ENCODE data around the gene SAMD14.

Gene SAMD14

DNA sequence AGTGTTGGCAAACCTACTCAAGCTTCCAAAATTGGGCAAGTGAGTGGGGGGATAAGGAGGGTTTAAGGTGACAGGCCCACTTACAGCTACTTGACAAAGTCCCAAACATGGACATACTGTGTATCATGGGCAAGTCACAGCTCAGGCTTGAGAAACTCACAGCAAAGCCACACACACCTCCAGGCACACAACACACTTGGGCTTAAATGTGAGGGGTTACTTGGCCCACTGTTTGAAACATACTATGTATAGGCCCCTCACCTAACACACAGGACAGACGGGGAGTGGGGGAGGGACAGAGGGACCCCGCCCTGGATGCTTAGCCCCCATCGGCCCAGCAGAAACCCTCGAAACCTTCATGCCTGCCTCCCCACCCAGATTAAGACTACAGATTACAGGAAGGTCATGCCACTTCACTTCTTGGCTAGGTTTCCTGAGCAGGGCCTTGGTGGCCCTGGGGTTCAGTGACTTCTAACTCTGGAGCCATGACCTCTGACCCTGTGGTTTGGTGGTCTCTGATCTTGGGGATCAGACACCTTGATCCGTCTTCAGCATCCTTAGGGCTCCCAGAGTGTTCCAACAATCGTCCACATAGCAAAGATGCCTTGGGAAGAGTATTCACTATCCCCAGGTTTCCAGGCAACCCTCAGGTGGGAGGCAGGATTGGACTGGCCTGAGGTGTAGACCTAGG lies 2.3 kb upstream of the SAMD14 start:
- no peak for DNase-seq

DNA sequence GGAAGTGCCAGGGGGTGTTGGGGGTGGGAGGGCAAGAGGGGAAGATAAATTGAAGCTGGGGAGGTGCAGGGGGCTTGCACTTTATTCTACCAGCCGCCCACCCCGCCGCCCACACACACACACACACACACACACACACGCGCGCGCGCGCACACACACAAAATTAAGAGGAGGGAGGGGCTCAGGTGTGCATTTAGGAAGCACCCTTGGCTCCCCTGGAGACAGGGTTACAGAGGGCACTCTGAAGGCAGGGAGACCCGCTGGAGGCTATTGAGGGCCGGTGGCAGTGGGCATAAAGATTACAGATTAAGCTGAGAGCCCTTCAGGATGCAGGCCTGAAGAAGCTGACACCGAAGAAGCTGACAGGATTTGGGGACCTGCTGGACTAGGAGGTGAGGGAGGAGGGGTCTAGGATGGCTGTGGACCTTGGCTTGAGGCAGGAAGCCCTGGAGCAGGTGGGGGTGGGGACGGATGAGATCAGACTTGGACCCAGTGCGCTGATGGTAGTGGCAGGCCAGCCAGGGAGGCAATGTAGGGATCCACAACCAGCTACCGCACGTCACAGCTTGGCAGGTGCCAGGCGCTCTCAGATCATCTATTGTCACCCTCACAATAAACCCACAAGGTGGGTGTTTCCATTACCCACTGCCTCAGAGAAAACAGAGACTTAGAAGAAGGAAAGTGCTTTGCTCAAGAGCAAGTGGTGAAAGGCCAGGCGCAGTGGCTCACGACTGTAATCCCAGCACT lies 772 bp upstream of the SAMD14 start:
- no peak for DNase-seq

DNA sequence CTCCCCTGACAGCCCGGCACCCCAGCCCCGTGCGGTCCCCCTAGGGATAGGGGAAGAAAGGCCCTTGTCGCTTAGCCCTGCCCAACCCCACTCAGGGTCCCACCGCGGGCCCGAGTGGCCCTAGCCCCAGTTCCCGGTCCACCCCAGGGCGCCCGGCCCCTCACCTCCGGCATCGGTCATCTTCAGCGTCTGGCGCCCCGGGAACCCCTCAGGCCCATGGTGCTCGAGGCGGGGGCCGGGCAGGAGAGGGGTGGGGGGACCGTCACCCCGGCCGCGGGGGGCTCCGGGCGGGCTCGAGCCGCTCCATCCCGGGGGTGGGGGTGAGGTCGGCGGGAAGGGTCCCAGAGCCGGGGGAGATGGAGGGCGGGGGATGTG lies 620 bp downstream of the SAMD14 start:
- DNase-seq, result no peak

DNA sequence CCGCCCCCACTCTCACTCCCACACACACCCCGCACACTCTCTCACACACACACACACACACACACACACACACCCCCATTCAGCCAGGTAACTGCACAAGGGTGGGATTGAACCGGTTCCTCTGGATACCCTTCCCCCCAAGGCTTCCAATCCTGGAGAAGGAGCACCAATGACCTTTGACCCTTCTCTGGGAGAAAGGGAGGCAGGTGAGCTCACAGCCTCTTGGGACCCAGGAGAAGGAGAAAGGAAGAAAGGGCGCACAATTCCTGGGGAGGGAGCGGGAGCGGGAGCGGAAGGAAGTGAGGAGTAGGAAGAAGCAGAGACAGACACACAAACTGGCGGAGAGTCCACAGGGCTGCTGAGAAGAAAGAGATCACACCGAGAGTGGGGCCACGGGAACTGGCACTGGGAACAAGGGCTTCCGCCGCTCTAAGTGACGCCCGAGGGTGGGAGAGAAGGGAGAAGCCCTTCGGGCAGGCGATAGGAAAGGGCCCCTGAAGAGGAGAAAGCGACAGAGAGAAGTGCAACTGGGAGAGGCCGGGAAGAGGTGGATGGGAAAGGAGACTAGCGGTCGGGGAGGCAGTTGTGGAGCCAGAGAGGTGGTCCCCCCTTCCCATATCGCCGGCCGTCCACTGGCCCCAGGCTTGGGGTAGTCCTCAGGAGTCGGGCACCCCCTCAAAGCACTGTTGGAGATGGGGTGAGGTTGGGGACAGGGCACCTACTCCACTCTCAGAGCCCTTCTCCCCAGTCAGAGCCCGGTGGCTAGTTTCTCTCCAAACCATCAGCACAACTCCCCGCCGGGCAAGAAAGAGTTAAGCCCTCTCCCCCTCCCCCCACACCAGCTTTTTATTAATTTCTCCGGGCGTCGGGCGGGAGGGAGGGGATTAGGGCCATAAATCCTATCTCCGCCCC lies 1.3 kb downstream of the SAMD14 start:
- DNase-seq, result no peak

DNA sequence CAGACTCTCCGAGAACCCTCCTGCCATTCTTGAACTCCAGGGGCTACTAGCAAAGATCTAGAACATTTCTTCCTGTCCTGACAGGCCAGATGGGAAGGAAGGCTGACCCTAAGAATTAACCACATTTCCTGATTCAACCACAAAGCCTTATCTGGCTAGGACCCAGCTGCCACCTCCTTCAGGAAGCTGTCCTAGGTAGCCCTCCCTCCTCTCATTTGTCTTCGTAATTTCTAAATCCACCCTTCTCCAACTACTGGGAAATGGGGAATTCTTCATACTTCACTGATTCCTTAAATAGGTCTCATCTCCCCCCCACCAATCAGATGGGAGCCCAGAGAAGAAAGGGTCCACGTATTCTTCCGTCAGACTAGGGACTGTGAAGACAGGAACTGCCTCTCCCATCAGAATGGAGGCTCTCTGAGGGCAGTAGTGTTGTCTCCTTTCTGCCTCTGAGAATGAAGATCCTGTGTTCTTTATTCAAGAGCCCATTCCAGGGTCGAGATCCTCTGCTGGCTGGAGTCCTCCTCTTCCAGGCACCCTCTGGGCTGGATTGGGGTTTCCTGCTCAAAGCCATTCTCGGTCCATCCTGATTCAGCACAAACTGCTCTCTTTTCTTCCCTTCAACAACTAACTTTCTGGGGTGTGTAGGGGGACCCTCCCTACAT lies 2.1 kb downstream of the SAMD14 start:
- DNase-seq, result no peak

DNA sequence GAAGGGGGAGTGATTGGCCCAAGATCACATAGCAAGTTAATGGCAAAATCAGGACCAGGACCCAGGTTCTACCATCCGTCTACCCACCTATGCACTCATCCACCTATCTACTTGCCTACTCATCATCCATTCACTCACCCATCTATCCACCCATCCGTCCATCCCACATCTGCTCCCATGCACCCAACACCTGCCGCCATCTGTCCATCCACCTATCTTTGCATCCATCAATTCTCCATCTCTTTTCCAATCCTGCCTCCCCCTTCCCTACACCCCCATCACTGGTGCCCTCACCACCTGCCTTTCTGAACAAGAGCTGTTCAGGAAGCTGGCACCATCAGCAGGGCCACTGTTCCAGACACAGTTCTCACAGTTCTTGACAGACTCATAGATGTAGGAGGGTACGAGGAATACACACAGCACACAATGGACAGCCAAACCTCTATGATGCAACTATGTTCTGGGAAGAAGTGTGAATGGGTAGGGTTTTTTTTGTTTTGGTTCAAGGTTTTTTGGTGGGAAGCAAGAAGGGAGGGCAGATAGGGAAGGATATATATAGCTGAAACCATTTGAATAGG lies 4.5 kb downstream of the SAMD14 start:
- DNase-seq, result no peak

DNA sequence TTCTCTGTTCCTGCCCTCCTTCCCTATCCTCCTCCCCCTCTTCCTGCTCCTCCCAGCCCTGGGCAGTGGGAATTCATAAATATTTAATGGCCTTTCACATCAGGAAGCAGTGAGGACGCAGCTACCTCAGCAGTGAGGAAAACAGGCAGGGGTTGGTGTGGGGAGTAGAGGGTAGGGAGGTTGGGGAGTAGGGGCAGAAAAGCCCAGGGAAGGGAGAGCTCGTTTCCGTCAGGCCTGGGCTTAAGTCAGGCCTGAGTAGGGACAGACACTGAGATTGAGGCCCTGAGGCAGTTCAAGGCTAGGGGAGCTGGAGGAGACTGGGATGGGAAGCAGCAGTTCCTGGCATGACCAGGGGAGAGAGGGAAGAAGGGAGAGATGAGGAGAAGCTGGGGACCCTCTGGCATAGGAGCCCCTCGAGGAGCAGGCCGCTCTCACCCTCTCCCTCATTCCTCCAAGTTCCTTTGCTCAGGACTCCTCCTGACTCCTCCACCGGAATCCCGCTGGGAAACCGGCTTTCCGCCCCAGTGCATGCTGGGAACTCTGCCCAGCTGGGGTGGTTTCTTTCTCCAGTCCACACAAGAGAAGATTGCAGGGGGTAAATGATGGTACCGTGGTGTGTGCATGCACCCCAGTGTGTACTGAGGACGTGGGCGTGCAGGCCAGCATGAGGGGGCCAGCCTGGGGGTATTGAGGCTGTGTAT lies 6.2 kb downstream of the SAMD14 start:
- DNase-seq, result no peak

DNA sequence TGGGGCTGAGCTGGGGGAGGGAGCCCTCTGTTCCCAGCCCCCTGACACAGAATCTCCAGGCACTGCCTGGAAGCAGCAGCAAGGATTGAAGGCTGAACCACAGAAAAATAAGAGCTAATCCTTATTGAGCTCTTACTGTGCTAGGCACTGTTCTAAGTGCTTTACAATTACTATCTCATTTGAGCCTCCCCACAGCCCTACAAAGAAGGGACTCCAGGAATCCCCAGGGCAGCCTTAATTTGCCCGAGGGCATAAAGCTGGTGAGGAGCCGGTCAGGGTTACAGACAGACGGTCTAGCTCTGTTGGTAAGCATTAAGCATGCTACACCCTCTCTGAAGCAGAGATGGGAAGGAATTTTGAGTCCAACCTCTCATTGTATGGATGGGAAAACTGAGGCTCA lies 7.0 kb downstream of the SAMD14 start:
- DNase-seq, result no peak

DNA sequence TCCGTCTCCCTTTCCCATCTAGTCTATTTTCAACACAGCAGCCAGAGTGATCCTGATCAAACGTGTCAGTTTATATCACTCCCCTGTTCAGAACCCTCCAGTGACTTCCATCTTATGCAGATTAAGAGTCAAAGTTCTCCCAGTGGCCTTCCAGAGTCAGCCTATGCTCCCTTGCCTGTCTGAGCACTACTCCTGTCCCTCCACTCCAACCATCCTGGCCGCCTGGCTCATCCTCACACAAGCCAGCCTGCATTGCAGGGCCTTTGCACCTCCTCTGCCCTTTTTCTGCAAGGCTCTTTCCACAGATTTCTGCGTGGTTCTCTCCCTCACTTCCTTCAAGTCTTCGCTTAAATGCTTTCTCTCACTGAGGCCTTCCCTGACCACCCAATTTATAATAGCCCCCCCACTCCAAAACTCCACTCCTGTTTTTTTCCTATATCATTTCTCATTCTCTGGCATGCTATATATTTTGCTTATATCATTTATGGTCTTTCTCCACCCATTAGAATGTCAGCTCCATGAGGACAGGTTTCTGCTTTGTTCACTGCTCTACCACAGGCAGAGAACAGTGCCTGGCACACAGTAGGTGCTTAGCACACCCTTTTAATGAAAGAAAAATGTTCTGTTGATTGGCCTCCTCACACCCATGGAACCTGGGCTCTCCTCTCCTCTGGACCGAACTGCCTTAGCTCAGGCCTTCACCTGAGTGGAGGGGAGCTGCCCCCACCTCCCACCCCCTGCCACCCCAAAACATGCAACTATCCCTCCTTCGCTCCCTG lies 9.3 kb downstream of the SAMD14 start:
- DNase-seq, result no peak

DNA sequence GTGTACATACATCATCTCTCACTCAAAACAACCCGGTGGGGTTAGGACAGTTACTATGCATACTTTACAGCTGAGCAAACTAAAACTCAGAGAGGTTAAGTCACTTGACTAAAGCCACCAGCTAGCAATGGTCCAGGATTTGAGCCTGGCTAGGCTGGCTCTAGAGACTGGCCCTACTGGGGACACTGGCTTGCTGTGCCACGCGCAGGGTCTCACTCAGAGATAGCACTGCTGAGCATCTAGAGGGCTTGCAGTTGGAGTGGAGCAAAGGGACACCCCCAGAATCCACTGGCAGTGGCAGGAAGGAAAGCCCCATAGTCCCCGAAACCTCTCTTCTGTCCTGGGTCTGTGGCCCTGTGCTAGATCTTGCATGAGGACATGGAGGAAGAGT lies 11.1 kb downstream of the SAMD14 start:
- no peak for DNase-seq

DNA sequence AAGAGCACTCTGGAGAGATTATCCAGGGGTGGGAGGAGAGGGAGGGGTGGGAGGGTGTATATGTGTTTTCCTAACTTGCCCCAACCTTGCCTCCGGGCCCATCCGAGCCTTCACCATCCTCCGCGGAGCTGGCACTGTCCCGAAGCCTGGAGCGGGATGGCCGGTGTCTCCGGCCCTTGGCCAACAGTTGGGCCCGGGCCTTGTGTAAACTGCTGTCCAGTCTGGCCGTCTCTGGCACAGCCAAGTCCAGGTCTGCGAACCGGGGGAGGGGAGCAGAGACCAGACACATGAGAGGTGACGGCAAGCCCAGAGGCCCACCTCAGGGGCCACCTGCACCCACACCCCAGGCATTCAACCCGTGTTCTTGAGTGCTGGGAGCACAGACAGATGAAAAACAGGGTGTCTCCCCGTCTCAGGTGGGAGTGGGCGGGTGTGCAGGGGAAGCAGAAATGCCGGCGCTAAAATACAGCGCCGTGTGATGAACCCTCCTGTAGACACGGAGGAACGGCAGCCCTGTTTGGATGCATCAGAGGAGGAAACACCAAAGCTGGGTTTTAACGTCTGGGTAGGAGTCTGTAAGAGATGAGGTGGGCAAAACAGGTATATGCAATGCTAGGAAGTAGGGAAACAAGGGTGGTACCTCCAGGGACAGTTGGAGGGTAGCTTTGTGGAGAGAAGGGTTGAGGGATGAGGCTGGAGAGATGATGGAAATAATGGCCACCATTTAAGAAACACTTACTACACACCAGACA lies 11.7 kb downstream of the SAMD14 start:
- DNase-seq, result no peak

DNA sequence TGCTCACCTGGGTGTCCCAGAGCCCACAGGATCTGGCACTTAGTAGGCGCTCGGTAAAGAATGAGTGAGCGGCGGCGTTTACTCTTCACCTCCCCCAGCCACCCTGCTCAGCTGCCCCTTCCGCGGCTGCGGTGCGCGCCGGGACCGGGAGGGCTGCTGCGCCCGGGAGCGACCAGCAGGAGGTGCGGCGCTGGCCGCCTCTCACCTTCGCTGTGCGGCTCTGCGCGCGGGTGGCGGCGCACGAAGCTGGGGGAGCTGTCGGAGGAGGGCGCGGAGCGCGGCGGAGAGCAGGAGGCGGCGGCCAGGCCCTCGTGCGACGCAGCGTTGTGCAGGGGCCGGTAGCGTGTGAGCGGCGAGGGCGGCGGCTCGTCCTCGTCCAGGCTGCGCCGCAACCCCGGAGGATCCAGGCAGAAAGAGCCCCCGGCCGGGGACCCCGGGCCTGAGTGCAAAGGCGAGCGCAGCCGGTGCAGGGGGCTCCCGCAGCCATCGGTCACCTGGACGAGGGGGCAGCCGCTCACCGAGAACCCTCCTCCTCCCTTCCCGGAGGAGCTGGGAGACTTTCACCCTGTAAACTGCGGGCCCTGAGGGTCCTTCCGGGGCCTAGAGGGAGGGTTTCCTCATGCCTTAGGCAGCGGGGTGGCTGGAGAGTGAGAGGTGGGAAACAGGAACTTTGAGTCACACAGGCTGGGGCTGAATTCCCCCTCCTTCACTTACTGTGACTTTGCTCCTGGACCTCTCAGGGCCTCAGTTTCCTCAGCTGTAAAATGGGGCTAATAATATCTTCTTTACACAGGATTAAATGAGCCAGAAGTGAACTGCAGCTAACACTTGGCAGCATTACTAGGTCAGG lies 12.5 kb downstream of the SAMD14 start:
- peak; percentile 58 to 60 for DNase-seq

DNA sequence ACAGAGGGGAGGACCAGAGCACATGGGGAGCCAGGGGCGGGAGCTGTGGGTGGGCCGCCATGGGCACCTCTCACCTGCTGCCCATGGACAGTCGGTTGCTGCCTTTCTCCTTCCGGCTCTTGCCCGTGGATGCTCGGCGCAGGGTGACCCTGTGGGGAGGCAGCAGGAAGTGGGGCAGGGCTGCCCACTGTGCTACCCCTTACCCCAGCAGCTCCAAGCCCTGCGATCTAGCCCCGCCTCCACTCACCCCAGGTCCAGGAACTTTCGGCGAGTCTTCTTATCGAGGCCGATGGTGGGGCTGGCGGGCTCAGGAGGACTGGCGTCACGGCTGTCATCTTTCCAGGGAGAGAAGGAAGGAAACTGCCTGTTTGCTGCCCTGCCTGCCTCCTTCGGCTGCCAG lies 14.2 kb downstream of the SAMD14 start:
- DNase-seq, result no peak

DNA sequence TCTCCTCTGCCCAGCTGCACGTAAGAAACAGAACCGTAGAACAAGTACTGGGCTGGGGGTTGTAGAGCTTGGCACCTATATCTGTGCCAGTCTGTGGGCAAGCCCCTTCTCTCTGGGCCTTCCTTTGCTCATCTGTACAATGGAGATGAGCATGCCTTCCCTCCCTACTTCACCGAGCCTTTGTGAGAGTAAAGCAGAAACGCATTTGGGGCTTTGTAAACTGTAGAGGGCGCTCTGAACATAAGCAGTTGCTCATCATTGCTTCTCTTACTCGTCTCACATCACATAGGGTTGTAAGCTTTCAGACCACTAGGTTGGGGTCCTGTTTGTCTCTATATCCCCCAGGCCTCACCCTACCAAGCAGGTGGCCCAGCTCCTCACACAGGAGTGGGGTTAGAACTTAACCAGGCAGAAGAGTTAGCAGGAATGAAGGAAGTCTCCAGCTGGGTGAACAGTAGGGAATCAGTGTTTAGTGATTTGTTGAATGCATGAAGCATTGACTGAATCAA lies 15.1 kb downstream of the SAMD14 start:
- DNase-seq, result peak; percentile 46 to 59

DNA sequence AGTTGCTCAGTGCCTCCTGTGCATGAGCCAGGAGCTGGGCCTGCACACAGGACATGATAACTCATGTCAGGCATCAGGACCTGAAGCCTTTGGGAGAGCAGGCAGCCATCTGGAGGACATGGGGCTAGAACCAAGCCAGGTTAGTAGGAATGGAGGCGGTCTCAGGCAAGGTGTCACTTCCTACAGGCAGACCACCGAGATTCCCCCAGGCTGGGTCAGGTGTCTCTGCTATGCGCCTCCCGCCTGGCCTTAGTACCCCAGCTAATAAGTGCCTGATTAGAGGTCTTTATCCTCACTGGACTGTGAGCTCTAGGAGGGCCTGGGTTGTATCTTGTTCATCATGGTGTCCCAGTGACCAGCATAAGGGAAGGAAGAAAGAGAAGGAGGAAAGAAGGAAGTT lies 15.6 kb downstream of the SAMD14 start:
- DNase-seq, result no peak

DNA sequence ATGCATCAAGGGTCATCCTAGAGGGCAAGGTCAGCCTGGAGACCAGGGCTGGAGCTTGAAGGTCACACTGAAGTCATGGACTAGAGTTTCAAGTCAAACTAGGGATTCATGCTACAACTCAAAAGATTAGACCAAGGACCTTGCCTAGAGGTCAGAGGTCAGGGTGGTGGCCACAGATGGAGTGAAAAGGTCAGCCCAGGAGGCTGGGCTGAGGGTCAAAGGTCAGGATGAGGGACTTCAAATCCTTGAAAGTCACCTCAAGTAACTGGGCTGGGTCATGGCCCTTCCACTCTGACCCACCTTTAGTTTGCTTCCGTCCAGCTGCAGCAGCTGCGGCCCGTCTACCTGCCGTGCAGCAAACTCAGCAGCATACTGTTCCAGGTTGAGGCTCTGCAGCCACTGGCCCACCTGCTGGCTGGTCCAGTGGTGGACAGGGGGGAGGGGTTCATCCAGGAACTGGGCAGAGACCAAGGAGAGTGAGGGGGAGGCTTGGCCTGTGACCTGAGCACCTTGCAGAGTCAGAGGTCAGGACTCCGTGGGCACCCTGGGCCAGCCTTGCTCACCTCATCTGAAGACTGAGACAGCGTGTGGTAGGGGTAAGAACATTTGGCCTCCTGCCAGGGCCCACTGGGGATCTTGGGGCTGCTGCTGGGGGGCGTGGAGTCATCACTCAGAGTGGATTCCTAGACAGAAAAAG lies 16.2 kb downstream of the SAMD14 start:
- no peak for DNase-seq

DNA sequence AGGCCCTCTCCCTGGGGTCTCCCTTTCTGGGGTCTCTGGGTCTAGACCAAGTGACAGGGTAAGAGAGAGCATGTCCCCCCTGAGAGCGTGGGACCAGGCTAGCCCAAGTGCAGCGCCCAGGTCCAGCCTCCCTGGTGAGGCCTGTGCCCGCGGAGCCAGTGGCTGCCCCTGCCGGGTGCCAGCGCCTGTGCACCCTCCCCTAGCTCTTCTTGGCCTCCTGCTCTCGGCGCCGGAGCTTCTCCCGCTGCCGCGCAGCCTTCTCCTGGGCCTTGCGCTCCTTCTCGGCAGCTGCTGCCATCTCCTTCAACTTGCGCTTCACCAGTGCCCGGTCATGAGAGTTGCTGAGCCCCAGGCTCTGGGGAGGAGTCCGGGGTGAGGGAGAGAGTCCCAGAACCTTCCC lies 17.3 kb downstream of the SAMD14 start:
- DNase-seq, result no peak
